Endothelial cell (in vitro differentiated cells): ENCODE measurements around the gene TLR10. TPM values are rescaled to one million over a fixed set of nuclear protein-coding genes. Genes with fewer than 3 reads are reported as not detected.

ENCODE experiments used
- DNase-seq: peaks from one replicate; pipeline ENCODE4 v3.0.0; 2021; ENCODE audit warnings: low spot score
- H3K27ac Mint-ChIP-seq: one replicate; pipeline ENCODE4 v1.8.0; 2021; ENCODE audit warnings: mixed read lengths, inconsistent platforms; ENCODE audit not compliant: unreplicated experiment
- H3K27me3 Mint-ChIP-seq: one replicate; pipeline ENCODE4 v1.8.0; 2021; ENCODE audit warnings: mild to moderate bottlenecking, moderate library complexity, mixed read lengths, inconsistent platforms; ENCODE audit not compliant: unreplicated experiment
- H3K36me3 Mint-ChIP-seq: one replicate; pipeline ENCODE4 v1.8.0; 2021; ENCODE audit warnings: mild to moderate bottlenecking, low read depth, mixed read lengths, inconsistent platforms; ENCODE audit not compliant: unreplicated experiment
- H3K4me1 Mint-ChIP-seq: one replicate; pipeline ENCODE4 v1.8.0; 2021; ENCODE audit warnings: mild to moderate bottlenecking, mixed read lengths, inconsistent platforms; ENCODE audit not compliant: unreplicated experiment
- H3K4me3 Mint-ChIP-seq: one replicate; pipeline ENCODE4 v1.8.0; 2021; ENCODE audit warnings: mild to moderate bottlenecking, mixed read lengths, inconsistent platforms; ENCODE audit not compliant: unreplicated experiment
- H3K9me3 Mint-ChIP-seq: one replicate; pipeline ENCODE4 v1.8.0; 2021; ENCODE audit warnings: mixed read lengths, inconsistent platforms; ENCODE audit not compliant: unreplicated experiment
- total RNA-seq: library from RNA; stranded (reverse); fragmentation: NEBNext Ultra II Directional; extraction: Animal tissue kit (Norgen Biotek cat#: 25700); gene quantifications from one replicate; pipeline ENCODE4 v1.2.1, GENCODE V29; 2021; ENCODE audit not compliant: unreplicated experiment
- TF ChIP-seq, protein P1 (sequence below): fragments of 200-600 bp; sonication (generic); IDR thresholded peaks from one replicate; pipeline ENCODE4 v1.5.0; 2021; ENCODE audit warnings: antibody characterized with exemption; ENCODE audit not compliant: unreplicated experiment

The TLR10 gene
- total RNA-seq, 1 donor from 2014 or later: not detected

GRCh38 chr4:38723114-38723513 lies 59.7 kb downstream of the TLR10 start:
- no peak for DNase-seq
- no peak overlapping the region for H3K4me3 Mint-ChIP-seq
- TF ChIP-seq, protein P1, sequence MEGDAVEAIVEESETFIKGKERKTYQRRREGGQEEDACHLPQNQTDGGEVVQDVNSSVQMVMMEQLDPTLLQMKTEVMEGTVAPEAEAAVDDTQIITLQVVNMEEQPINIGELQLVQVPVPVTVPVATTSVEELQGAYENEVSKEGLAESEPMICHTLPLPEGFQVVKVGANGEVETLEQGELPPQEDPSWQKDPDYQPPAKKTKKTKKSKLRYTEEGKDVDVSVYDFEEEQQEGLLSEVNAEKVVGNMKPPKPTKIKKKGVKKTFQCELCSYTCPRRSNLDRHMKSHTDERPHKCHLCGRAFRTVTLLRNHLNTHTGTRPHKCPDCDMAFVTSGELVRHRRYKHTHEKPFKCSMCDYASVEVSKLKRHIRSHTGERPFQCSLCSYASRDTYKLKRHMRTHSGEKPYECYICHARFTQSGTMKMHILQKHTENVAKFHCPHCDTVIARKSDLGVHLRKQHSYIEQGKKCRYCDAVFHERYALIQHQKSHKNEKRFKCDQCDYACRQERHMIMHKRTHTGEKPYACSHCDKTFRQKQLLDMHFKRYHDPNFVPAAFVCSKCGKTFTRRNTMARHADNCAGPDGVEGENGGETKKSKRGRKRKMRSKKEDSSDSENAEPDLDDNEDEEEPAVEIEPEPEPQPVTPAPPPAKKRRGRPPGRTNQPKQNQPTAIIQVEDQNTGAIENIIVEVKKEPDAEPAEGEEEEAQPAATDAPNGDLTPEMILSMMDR: no peak
- H3K36me3 Mint-ChIP-seq: no peaks in the 10 kb centered on the region
- H3K27ac Mint-ChIP-seq: no peak overlapping the region
- no peaks in the 10 kb centered on the region for H3K9me3 Mint-ChIP-seq
- peaks cover 17% of the 10 kb centered on the region for H3K4me1 Mint-ChIP-seq
- H3K27me3 Mint-ChIP-seq: peaks cover 2% of the 10 kb centered on the region

Other genes starting within 250 kb of the TLR10 start
- gene KLF3, start 118.8 kb downstream of the TLR10 start, total RNA-seq: 73.4 TPM
- 0.23 TPM for gene TLR1, start 21.8 kb upstream of the TLR10 start, total RNA-seq
- 0.85 TPM for gene TLR6, start 73.8 kb upstream of the TLR10 start, total RNA-seq
- 27.0 TPM for gene FAM114A1, start 84.8 kb upstream of the TLR10 start, total RNA-seq
- not detected for gene TMEM156, start 249.4 kb upstream of the TLR10 start, total RNA-seq